NCI-H446 treated with DMSO at 0.1 percent for 48 hours (cell line): Measurements from ENCODE around the gene THBS4.

ENCODE experiments used
- DNase-seq: peaks from one replicate; lab custom pipeline; 2025; lab: John Stamatoyannopoulos, UW

THBS4 gene

GRCh38 chr5:80048084-80048780 lies 13.1 kb downstream of the THBS4 start:
- no peak for DNase-seq

- no peak for DNase-seq
Measured at GRCh38 chr5:80052464-80052863, 17.3 kb downstream of the THBS4 start.

- DNase-seq, result no peak
Measured at GRCh38 chr5:80054682-80055081, 19.5 kb downstream of the THBS4 start.

- DNase-seq, result no peak
Measured at GRCh38 chr5:80055491-80056170, 20.5 kb downstream of the THBS4 start.

DNA sequence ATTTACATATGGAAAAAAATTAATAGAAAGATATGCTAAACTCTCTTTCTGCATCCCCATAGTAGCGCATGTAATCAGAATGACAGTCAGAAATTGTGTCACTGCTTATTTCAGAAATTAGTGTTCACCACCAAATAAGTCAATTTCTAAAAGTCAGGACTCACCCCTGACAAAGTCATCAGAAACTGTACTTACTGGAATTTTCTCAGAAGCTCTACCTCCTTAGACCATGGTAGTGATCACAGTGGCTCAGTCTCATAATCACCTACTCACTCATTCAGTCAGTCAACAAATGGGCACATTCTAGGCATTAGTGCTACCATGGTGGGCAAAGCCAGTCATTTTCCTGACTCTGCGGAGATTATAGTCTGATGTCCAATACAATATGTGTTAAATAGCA lies 22.0 kb downstream of the THBS4 start:
- DNase-seq, result no peak

DNA sequence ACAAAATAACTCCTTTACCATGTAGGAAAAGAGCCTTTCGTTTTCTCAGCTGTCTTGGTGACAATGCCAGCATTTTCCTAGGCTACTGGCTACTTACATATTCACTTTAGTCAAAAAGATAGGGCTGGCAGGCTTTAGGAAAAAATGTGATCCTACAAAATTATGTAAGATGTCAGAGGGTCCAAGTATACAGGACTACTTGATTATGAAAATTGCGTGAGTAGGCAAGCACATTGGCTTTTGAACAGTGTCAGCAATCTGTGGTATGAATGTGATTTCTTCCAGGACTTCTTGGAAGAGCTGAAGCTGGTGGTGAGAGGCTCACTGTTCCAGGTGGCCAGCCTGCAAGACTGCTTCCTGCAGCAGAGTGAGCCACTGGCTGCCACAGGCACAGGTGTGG lies 22.8 kb downstream of the THBS4 start:
- DNase-seq, result no peak

DNA sequence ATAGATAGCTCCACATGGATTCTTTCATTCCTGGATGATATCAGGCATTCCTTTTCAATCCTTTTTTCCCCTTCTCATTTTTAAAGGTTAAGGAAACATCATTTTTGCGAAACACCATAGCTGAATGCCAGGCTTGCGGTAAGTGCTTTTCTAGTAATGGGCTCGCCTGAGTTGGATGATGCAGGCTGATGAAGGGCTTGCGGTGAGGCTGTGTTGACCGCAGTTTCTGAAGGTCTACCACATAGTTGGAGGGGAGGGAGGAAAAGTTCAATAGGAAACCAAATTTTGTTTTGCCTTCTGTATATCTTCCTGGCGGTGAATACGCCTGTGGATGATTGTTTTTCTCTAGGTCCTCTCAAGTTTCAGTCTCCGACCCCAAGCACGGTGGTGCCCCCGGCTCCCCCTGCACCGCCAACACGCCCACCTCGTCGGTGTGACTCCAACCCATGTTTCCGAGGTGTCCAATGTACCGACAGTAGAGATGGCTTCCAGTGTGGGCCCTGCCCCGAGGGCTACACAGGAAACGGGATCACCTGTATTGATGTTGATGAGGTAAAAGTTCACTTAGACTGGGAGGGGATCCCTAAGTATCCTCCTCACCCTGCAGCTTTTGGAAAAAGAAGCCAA lies 24.3 kb downstream of the THBS4 start:
- DNase-seq, result no peak

- DNase-seq, result no peak
Measured at GRCh38 chr5:80060966-80061365, 25.8 kb downstream of the THBS4 start.

- DNase-seq, result no peak
Measured at GRCh38 chr5:80061547-80061946, 26.4 kb downstream of the THBS4 start.

DNA sequence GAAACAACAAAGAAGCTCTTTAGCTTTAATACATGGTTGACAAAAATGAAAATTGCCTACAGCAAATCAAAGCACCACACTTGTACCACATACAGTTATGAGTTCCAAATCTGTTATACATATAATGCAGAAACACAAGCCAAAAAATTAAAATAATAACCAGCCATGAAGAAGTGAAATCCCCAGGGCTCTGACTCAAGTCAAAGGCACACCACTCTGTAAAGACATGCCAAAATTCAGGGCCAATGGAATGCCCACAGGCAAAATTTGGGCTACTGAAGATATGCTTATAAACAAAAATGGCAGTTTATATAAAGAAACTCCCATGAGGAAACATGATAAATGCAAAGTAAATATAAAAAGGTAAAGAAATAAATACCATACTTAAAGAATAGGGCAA lies 29.0 kb downstream of the THBS4 start:
- no peak for DNase-seq

DNA sequence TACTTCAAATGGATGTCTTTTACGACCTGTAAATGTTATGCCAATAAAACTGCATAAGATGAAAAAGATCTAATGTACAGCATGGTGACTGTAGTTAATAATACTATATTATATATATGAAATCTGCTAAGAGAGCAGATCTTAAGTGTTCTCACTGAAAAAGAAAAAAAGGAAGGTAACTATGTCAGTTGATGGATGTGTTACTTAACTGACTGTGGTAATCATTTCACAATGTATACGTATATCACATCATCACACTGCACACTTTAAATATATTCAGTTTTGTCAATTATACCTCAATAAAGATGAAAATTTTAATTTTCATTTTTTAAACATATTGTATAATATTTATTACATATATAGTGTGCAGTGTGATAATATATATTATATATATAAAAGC lies 31.9 kb downstream of the THBS4 start:
- no peak for DNase-seq

DNA sequence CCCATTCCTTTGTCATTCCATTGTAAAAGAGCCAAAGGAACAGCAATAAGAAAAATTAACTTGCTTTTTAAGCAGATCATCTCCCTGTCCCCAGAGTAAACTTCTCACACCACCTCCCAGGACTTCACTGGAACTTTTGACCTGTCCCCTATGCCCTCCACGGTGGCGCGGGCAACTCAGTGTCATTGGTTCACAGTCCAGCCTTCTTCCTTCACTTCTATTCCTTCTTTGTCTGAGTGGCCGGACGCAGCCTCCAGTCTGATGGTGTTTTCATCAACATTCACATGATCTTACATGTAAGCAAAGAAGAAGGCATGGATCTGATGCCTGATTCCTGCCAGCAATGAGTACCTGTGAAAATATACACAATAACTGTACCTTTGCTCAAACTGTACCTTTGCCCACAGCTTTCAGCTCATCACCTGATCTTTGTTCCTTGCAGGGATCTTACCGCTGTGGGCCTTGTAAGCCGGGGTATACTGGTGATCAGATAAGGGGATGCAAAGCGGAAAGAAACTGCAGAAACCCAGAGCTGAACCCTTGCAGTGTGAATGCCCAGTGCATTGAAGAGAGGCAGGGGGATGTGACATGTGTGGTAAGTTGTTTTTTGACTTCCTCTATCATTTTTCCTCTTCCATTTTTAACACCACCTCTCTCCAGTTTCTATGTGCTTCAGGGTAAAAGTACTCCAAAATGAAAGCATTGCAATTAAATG lies 32.5 kb downstream of the THBS4 start:
- DNase-seq, result no peak

DNA sequence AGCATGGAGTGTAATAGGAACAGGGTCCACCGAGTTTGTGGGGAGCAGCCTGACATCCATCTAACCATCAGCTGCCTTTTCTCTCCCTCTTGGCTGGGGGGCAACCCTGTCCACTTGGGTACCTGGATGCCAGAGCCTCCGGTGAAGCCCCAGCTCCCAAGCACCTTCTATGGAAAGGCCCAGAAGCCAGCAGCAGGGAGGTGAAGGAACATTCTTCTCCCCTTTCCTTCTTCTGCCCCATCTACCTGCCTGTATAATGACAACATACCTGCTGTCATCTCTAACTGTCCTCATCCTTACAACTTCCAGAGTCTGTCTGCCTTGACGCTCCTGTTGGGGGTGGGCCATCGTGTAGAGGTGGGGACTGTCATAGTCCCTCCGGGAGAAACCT lies 33.1 kb downstream of the THBS4 start:
- no peak for DNase-seq

DNA sequence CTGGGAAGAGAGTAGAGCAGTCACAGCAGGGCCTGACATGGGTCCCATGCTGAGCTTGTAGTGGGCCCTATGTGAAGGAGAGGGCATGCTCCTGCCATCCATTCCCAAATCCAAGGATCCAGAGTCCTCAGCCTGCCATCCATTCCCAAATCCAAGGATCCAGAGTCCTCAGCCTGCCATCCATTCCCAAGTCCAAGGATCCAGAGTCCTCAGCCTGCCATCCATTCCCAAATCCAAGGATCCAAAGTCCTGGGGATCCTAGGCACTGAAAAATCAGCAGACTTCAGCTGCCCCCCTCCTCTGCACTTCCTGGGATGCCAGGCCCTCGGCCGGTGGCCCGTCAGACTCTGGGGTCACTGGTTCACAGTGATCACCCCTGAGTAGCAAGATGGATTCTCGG lies 33.6 kb downstream of the THBS4 start:
- DNase-seq, result no peak

DNA sequence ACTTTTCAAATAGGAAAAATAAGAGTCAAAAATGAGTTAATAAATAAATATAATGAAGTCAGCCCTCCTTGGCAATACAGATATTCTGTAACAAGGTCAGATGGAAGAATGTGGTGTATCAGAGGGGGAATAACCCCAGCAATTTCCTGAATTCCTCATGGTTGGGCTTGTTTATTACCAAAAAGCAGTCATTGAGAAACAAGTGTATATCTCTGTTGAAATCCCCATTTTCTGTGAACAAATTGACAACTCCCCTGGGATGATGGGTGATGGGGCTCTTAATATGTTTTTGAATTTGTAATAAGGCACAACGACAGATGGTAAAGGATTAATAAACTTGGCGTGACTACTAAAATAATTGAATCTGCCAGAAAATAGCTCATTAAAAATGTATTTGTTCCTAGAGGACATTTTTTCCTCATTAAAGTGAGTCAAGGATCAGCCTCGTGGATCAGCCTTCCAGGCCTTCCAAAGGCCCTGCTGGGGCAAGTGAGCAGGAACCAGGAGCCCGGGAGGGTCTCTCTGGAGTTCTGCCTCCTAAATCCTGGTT lies 34.2 kb downstream of the THBS4 start:
- DNase-seq, result peak; percentile 92

DNA sequence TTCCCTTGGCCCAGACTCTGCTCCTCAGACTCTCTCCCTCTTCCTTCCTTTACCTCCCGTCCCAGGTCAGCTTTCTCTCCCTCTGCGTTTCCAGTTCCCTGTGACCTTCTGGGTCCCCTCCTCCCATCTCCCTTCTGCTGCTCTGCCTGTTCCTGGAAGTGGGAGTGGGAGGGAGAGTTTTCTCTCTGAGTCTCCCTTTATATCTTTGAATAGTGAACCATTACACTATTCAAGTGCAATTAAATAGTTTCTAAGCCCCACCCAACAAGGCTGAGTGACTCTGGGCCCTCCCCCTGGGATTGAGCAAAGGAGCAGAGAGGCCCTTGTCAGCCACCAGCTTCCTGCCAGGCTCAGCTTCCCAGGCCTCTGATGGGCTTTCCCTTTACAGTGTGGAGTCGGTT lies 34.8 kb downstream of the THBS4 start:
- no peak for DNase-seq

- no peak for DNase-seq
Measured at GRCh38 chr5:80070338-80071056, 35.3 kb downstream of the THBS4 start.

DNA sequence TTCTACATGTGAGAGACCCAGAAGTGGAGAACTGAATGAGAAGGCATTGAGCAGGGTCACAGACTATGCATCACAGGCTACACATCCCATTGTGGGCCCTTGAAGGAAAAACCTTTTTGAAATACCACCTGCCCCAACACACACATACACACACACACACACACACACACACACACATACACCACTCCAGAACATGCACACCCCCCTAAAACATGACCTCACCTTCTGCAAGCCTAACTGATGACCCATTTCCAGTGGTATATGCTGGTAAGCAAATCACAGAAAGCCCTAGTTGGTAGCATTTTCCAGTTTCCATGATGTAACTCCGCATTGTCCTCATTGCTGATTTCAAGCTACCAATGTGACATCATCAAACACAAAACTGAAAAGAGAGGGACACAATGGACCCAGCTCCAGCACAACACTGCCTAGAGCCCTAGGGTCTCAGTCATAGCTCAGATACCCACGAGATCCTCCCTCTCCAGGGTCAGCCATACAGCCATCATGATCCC lies 36.4 kb downstream of the THBS4 start:
- no peak for DNase-seq

GRCh38 chr5:80072103-80073073 lies 37.2 kb downstream of the THBS4 start:
- no peak for DNase-seq
